H9 (cell line): Measurements from ENCODE around the gene AQP11. TPM values are rescaled to one million over a fixed set of nuclear protein-coding genes. Genes with fewer than 3 reads are reported as not detected.
"Not testable (repeated sequence)": the region's sequence is repeated elsewhere in the genome, so short reads cannot be mapped to it uniquely, and the experiment has no call there.

Experiments
- DNase-seq: peaks from one replicate; pipeline ENCODE4 v3.0.0-alpha.2; 2017
- H2AFZ ChIP-seq: one replicate; pipeline ENCODE4 v1.6.1; 2013; ENCODE audit warnings: mild to moderate bottlenecking, low read length, control low read depth, moderate library complexity
- H2AK5ac ChIP-seq: 2 replicates; pipeline ENCODE4 v1.6.1; 2013; ENCODE audit warnings: low read length, control low read depth, mixed read lengths; ENCODE audit not compliant: insufficient read length
- H2BK120ac ChIP-seq: one replicate; pipeline ENCODE4 v1.6.1; 2013; ENCODE audit warnings: low read depth, mild to moderate bottlenecking, low read length, control low read depth, inconsistent platforms; ENCODE audit not compliant: poor library complexity, severe bottlenecking
- H2BK12ac ChIP-seq: 2 replicates; pipeline ENCODE4 v1.6.1; 2013; ENCODE audit warnings: low read length, control low read depth, mixed read lengths, low read depth; ENCODE audit not compliant: insufficient read length
- H2BK15ac ChIP-seq: 2 replicates; pipeline ENCODE4 v1.6.1; 2013; ENCODE audit warnings: low read depth, low read length, control low read depth
- H2BK20ac ChIP-seq: one replicate; pipeline ENCODE4 v1.6.1; 2013; ENCODE audit warnings: low read depth, mild to moderate bottlenecking, low read length, control low read depth, inconsistent platforms; ENCODE audit not compliant: poor library complexity, severe bottlenecking
- H2BK5ac ChIP-seq: 2 replicates; pipeline ENCODE4 v1.6.1; 2013; ENCODE audit warnings: low read length, control low read depth, mixed read lengths; ENCODE audit not compliant: insufficient read length
- H3K14ac ChIP-seq: 2 replicates; pipeline ENCODE4 v1.6.1; 2013; ENCODE audit warnings: low read length, control low read depth; ENCODE audit not compliant: insufficient read depth
- H3K18ac ChIP-seq: 2 replicates; pipeline ENCODE4 v1.6.1; 2013; ENCODE audit warnings: low read depth, mild to moderate bottlenecking, mixed read lengths, low read length, control low read depth; ENCODE audit not compliant: insufficient read length
- H3K23ac ChIP-seq: 2 replicates; pipeline ENCODE4 v1.6.1; 2013; ENCODE audit warnings: low read length, control low read depth, mixed read lengths, low read depth; ENCODE audit not compliant: insufficient read length
- H3K23me2 ChIP-seq: 2 replicates; pipeline ENCODE4 v1.6.1; 2013; ENCODE audit warnings: low read depth, mild to moderate bottlenecking, mixed read lengths, low read length, control low read depth; ENCODE audit not compliant: insufficient read length, poor library complexity, severe bottlenecking
- H3K27ac ChIP-seq: 2 replicates; pipeline ENCODE4 v1.5.1; 2013; ENCODE audit warnings: low read length, control low read depth, mixed read lengths, low read depth; ENCODE audit not compliant: insufficient read length
- H3K27me3 ChIP-seq: 2 replicates; pipeline ENCODE4 v1.6.1; 2013; ENCODE audit warnings: low read length, control low read depth, inconsistent platforms; ENCODE audit not compliant: insufficient read depth
- H3K4ac ChIP-seq: 2 replicates; pipeline ENCODE4 v1.6.1; 2013; ENCODE audit warnings: low read depth, mild to moderate bottlenecking, control low read depth, inconsistent platforms, low read length, moderate library complexity
- H3K4me1 ChIP-seq: 2 replicates; pipeline ENCODE4 v1.6.1; 2013; ENCODE audit warnings: low read length, control low read depth, inconsistent platforms; ENCODE audit not compliant: insufficient read depth
- H3K4me2 ChIP-seq: 2 replicates; pipeline ENCODE4 v1.6.1; 2013; ENCODE audit warnings: low read length, control low read depth, mixed read lengths; ENCODE audit not compliant: insufficient read length, insufficient read depth
- H3K56ac ChIP-seq: 2 replicates; pipeline ENCODE4 v1.6.1; 2013; ENCODE audit warnings: low read depth, mild to moderate bottlenecking, mixed read lengths, low read length, control low read depth; ENCODE audit not compliant: insufficient read length
- H3K79me1 ChIP-seq: 2 replicates; pipeline ENCODE4 v1.6.1; 2013; ENCODE audit warnings: low read depth, mild to moderate bottlenecking, moderate library complexity, low read length, control low read depth, inconsistent platforms; ENCODE audit not compliant: insufficient read depth, poor library complexity, severe bottlenecking
- H3K79me2 ChIP-seq: 2 replicates; pipeline ENCODE4 v1.6.1; 2013; ENCODE audit warnings: low read length, control low read depth, inconsistent platforms; ENCODE audit not compliant: insufficient read depth
- H3K9ac ChIP-seq: 2 replicates; pipeline ENCODE4 v1.6.1; 2013; ENCODE audit warnings: low read length, control low read depth, mixed read lengths; ENCODE audit not compliant: insufficient read length; ENCODE audit errors: extremely low read depth
- H3K9me3 ChIP-seq: one replicate; pipeline ENCODE4 v1.6.1; 2013; ENCODE audit warnings: low read depth, low read length, inconsistent platforms; ENCODE audit not compliant: control insufficient read depth
- H3T11ph ChIP-seq: one replicate; pipeline ENCODE4 v1.6.1; 2013; ENCODE audit warnings: mild to moderate bottlenecking, low read length, control low read depth, inconsistent platforms
- H4K20me1 ChIP-seq: one replicate; pipeline ENCODE4 v1.6.1; 2013; ENCODE audit not compliant: control insufficient read depth, insufficient read length, insufficient read depth
- H4K5ac ChIP-seq: 2 replicates; pipeline ENCODE4 v1.6.1; 2013; ENCODE audit warnings: low read depth, mild to moderate bottlenecking, mixed read lengths, low read length, control low read depth; ENCODE audit not compliant: insufficient read length
- H4K8ac ChIP-seq: replicated peaks from 2 replicates; pipeline ENCODE4 v1.6.1; 2013; ENCODE audit warnings: low read length, control low read depth, mixed read lengths, low read depth; ENCODE audit not compliant: insufficient read length
- H4K91ac ChIP-seq: 2 replicates; pipeline ENCODE4 v1.6.1; 2013; ENCODE audit warnings: low read depth, mild to moderate bottlenecking, moderate library complexity, mixed read lengths, low read length, control low read depth; ENCODE audit not compliant: insufficient read length
- H3K27ac Mint-ChIP-seq, 3 experiments: 2 replicates in 2 of 3; 3 replicates in 1 of 3; pipeline ENCODE4 v1.8.0; 2020 to 2021; ENCODE audit warnings: mixed read lengths in 3 of 3, mild to moderate bottlenecking in 1 of 3, moderate library complexity in 1 of 3
- H3K27me3 Mint-ChIP-seq: 2 replicates; pipeline ENCODE4 v1.8.0; 2021; ENCODE audit warnings: low read depth, mild to moderate bottlenecking, moderate library complexity, mixed read lengths
- H3K36me3 Mint-ChIP-seq, 3 experiments: 2 replicates in 2 of 3; 3 replicates in 1 of 3; pipeline ENCODE4 v1.8.0; 2020 to 2021; ENCODE audit warnings: low read depth in 3 of 3, mixed read lengths in 3 of 3; ENCODE audit not compliant: insufficient read depth in 1 of 3
- H3K4me1 Mint-ChIP-seq, 2 experiments: 2 replicates each; pipeline ENCODE4 v1.8.0; 2020; ENCODE audit warnings: mixed read lengths in 2 of 2
- H3K4me3 Mint-ChIP-seq, 2 experiments: 2 replicates in 1 of 2; 3 replicates in 1 of 2; pipeline ENCODE4 v1.8.0; 2020 to 2021; ENCODE audit warnings: mild to moderate bottlenecking in 2 of 2, mixed read lengths in 2 of 2, moderate library complexity in 1 of 2
- H3K9me3 Mint-ChIP-seq, 2 experiments: 2 replicates in 1 of 2; 3 replicates in 1 of 2; pipeline ENCODE4 v1.8.0; 2020; ENCODE audit warnings: mild to moderate bottlenecking in 2 of 2, mixed read lengths in 2 of 2, moderate library complexity in 1 of 2
- WGBS: extraction: QIAGEN DNeasy Blood & Tissue Kit; methylation state at CpG from one replicate; pipeline ENCODE4 v1.1.7; 2013; ENCODE audit warnings: missing lambda C conversion rate, low lambda C conversion rate, mixed read lengths; ENCODE audit not compliant: insufficient read length; ENCODE audit errors: extremely low coverage; 5-methylcytosine and 5-hydroxymethylcytosine counted together
- total RNA-seq: library from RNA; stranded (reverse); gene quantifications from 2 replicates; pipeline ENCODE4 v1.2.1, GENCODE V29; 2021

AQP11 gene
- total RNA-seq, 1 experiment from 2014 or later, result 1.1 TPM

- not testable (repeated sequence) for H3K4me2 ChIP-seq, H2AK5ac ChIP-seq
These were observed 14.3 kb upstream of the AQP11 start for GRCh38 chr11:77575428-77575827.

More at GRCh38 chr11:77575428-77575827, 14.3 kb upstream of the AQP11 start:
- not testable (repeated sequence) for H3K79me2 ChIP-seq, H2BK5ac ChIP-seq, H3K27me3 ChIP-seq, H3K9ac ChIP-seq, H2BK120ac ChIP-seq, H3K23ac ChIP-seq, H3K79me1 ChIP-seq, H3K4me1 ChIP-seq, H3K9me3 ChIP-seq, DNase-seq, H3K27ac Mint-ChIP-seq, H3K27me3 Mint-ChIP-seq, H4K20me1 ChIP-seq, H3K27ac ChIP-seq, H3K56ac ChIP-seq, H2BK15ac ChIP-seq, H3T11ph ChIP-seq, H4K8ac ChIP-seq, H4K91ac ChIP-seq, H3K18ac ChIP-seq, H3K14ac ChIP-seq, H3K4ac ChIP-seq, H2BK12ac ChIP-seq, H3K4me3 Mint-ChIP-seq, H4K5ac ChIP-seq, H3K23me2 ChIP-seq, H2BK20ac ChIP-seq, H2AFZ ChIP-seq
- H3K9me3 Mint-ChIP-seq, result peaks cover 13 to 30% of the 10 kb centered on the region in 2 experiments
- peaks cover 32 to 37% of the 10 kb centered on the region in 2 experiments for H3K4me1 Mint-ChIP-seq
- H3K36me3 Mint-ChIP-seq, result peaks cover 3 to 20% (median 18%) of the 10 kb centered on the region in 3 experiments; a peak in 5 of 7 replicates
- no CpG with 5 or more reads among the region's 1 CpG for WGBS
